Endodermal cell (in vitro differentiated cells): Measurements from ENCODE around the gene LYAR. TPM values are rescaled to one million over a fixed set of nuclear protein-coding genes. Genes with fewer than 3 reads are reported as not detected.

Source experiments
- DNase-seq: peaks from one replicate; pipeline ENCODE4 v3.0.0-alpha.2; 2017
- H3K27ac ChIP-seq: 2 replicates; pipeline ENCODE4 v1.5.1; 2013; ENCODE audit warnings: mild to moderate bottlenecking, low read depth, low read length, moderate library complexity
- H3K27me3 ChIP-seq: 2 replicates; pipeline ENCODE4 v1.6.1; 2013; ENCODE audit warnings: mild to moderate bottlenecking, low read length, moderate library complexity; ENCODE audit not compliant: insufficient read depth, control insufficient read depth, poor library complexity, severe bottlenecking
- H3K36me3 ChIP-seq: 2 replicates; pipeline ENCODE4 v1.7.0; 2013; ENCODE audit warnings: mild to moderate bottlenecking, low read length, moderate library complexity; ENCODE audit not compliant: control insufficient read depth, insufficient read depth
- H3K4me1 ChIP-seq: one replicate; pipeline ENCODE4 v1.7.0; 2013; ENCODE audit warnings: low read length; ENCODE audit not compliant: control insufficient read depth, insufficient read depth
- H3K4me3 ChIP-seq: 2 replicates; pipeline ENCODE4 v1.5.1; 2013; ENCODE audit warnings: mild to moderate bottlenecking, low read length, moderate library complexity
- H3K9ac ChIP-seq: 2 replicates; pipeline ENCODE4 v1.6.1; 2013; ENCODE audit warnings: mild to moderate bottlenecking, low read length, moderate library complexity; ENCODE audit not compliant: poor library complexity, severe bottlenecking; ENCODE audit errors: extremely low read depth
- H3K9me3 ChIP-seq: 2 replicates; pipeline ENCODE4 v1.6.1; 2013; ENCODE audit warnings: mild to moderate bottlenecking, low read length, moderate library complexity; ENCODE audit not compliant: control insufficient read depth
- H3K27ac Mint-ChIP-seq: 2 replicates; pipeline ENCODE4 v1.8.0; 2020; ENCODE audit warnings: mixed read lengths
- H3K27me3 Mint-ChIP-seq: 2 replicates; pipeline ENCODE4 v1.8.0; 2021; ENCODE audit warnings: mild to moderate bottlenecking, mixed read lengths; ENCODE audit not compliant: insufficient read depth
- H3K36me3 Mint-ChIP-seq: 2 replicates; pipeline ENCODE4 v1.8.0; 2020; ENCODE audit warnings: low read depth, mixed read lengths
- H3K4me1 Mint-ChIP-seq: 2 replicates; pipeline ENCODE4 v1.8.0; 2020; ENCODE audit warnings: mixed read lengths
- H3K4me3 Mint-ChIP-seq: 2 replicates; pipeline ENCODE4 v1.8.0; 2020; ENCODE audit warnings: mild to moderate bottlenecking, moderate library complexity, mixed read lengths
- H3K9me3 Mint-ChIP-seq: 2 replicates; pipeline ENCODE4 v1.8.0; 2020; ENCODE audit warnings: mild to moderate bottlenecking, mixed read lengths
- WGBS, 2 experiments: methylation state at CpG; one replicate each; pipeline versions ENCODE4 v1.1.5 to v1.1.7; 2013; ENCODE audit warnings: missing lambda C conversion rate in 2 of 2, mixed read lengths in 1 of 2; ENCODE audit not compliant: insufficient coverage in 1 of 2, insufficient read length in 1 of 2; 5-methylcytosine and 5-hydroxymethylcytosine counted together
- total RNA-seq, 2 donors: library from RNA; stranded (reverse); fragmentation: NEBNext Ultra II Directional in 1 of 2; extraction: Animal tissue kit (Norgen Biotek cat#: 25700) in 1 of 2; gene quantifications; 2 replicates in 1 of 2; 3 replicates in 1 of 2; pipeline ENCODE4 v1.2.1, GENCODE V29; 2021
- TF ChIP-seq, protein P1 (sequence below): fragments of 200-600 bp; sonication (generic); conservative IDR thresholded peaks from 2 replicates; pipeline ENCODE4 v1.5.0; 2021; ENCODE audit warnings: antibody characterized with exemption, mild to moderate bottlenecking

LYAR gene
- total RNA-seq, 2 donors from 2014 or later, result 23.7 to 26.3 TPM

DNA sequence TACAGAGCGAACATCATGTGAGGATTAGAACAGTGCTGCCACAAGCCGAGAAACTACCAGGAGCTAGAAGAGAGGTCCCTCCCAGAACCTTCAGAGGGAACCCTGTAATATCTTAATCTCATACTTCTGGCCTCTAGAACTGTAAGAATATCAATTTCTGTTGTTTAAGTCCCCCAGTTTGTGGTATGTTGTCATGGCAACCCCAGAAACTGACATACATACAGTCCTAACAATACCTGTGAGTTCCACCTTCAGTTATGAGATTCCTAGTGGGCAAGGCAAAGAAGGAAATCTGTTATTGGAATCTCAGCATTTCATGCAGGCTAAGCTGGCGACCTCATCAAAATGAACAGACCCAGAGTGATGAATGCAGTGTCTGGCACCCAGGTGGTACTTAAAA, 42.6 kb upstream of the LYAR start:
- Histone ChIP-seq H3K9me3 (no peaks in the 10 kb centered on the region), H3K4me1 (no peaks in the 10 kb centered on the region), H3K9ac (no peak overlapping the region), H3K36me3 (no peaks in the 10 kb centered on the region), H3K27me3 (no peaks in the 10 kb centered on the region), H3K27ac (no peak overlapping the region), H3K4me3 (no peak overlapping the region)
- Mint-ChIP-seq H3K27ac (no peak overlapping the region), H3K4me3 (no peak overlapping the region), H3K27me3 (peaks cover 14% of the 10 kb centered on the region), H3K36me3 (no peaks in the 10 kb centered on the region), H3K4me1 (no peaks in the 10 kb centered on the region), H3K9me3 (peaks cover 4% of the 10 kb centered on the region)
- TF ChIP-seq, protein P1, sequence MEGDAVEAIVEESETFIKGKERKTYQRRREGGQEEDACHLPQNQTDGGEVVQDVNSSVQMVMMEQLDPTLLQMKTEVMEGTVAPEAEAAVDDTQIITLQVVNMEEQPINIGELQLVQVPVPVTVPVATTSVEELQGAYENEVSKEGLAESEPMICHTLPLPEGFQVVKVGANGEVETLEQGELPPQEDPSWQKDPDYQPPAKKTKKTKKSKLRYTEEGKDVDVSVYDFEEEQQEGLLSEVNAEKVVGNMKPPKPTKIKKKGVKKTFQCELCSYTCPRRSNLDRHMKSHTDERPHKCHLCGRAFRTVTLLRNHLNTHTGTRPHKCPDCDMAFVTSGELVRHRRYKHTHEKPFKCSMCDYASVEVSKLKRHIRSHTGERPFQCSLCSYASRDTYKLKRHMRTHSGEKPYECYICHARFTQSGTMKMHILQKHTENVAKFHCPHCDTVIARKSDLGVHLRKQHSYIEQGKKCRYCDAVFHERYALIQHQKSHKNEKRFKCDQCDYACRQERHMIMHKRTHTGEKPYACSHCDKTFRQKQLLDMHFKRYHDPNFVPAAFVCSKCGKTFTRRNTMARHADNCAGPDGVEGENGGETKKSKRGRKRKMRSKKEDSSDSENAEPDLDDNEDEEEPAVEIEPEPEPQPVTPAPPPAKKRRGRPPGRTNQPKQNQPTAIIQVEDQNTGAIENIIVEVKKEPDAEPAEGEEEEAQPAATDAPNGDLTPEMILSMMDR, result no peak
- WGBS, 2 experiments, result 60 to 85% methylated on average over 1 to 3 of the region's 3 CpGs
- no peak for DNase-seq

DNA sequence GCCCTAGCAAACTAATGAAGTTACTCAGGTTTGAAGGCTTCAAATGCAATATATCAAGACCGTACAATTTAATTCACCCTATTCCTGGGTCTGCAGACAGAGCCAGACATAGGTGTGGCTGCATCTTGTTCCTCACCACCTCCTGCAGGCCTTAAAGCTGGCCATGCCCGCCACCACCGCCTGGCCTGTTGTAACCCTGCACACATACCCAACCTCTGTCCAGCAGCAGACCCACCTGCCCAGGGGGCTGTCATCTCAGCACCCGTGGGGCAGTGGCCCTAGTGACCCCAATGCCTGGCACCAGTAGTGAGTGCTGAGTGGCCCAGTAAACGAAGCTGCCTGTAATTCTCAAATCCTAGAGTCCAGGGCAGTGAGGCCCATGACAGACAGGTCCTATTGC, 40.8 kb upstream of the LYAR start:
- Mint-ChIP-seq H3K36me3 (no peaks in the 10 kb centered on the region), H3K27me3 (peaks cover 11% of the 10 kb centered on the region), H3K27ac (no peak overlapping the region), H3K4me1 (peaks cover 2% of the 10 kb centered on the region), H3K9me3 (peaks cover 6% of the 10 kb centered on the region), H3K4me3 (no peak overlapping the region)
- Histone ChIP-seq H3K9ac (no peak overlapping the region), H3K36me3 (no peaks in the 10 kb centered on the region), H3K27me3 (no peaks in the 10 kb centered on the region), H3K4me3 (no peak overlapping the region), H3K27ac (no peak overlapping the region), H3K9me3 (no peaks in the 10 kb centered on the region), H3K4me1 (no peaks in the 10 kb centered on the region)
- 91 to 100% methylated on average over 2 to 5 of the region's 5 CpGs for WGBS, 2 experiments
- TF ChIP-seq, protein P1, result no peak
- DNase-seq, result no peak

DNA sequence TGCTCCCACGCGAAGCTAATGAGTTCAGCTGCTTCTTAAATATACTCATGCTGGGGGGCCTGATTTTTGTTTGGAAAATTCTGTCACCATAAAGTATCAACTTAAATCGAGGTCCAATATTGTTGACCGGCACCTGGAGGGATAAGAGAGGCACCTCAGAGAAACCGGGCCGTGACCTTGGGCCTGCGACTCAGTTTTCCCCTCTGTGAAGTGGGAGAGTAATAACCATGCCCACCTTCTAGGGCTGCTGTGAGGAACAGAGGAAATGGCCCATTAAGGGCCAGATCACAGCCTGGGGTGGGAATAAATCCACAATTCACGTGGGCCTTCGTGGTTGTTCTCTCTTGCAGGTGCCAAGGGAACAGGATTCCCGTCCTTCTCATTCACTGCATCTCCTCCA, 39.5 kb upstream of the LYAR start:
- Histone ChIP-seq H3K9ac (no peak overlapping the region), H3K4me3 (no peak overlapping the region), H3K9me3 (no peaks in the 10 kb centered on the region), H3K36me3 (no peaks in the 10 kb centered on the region), H3K4me1 (no peaks in the 10 kb centered on the region), H3K27me3 (no peaks in the 10 kb centered on the region), H3K27ac (no peak overlapping the region)
- Mint-ChIP-seq H3K27ac (no peak overlapping the region), H3K9me3 (peaks cover 6% of the 10 kb centered on the region), H3K4me1 (peaks cover 3% of the 10 kb centered on the region), H3K4me3 (no peak overlapping the region), H3K27me3 (peaks cover 4% of the 10 kb centered on the region), H3K36me3 (no peaks in the 10 kb centered on the region)
- TF ChIP-seq, protein P1, result no peak
- DNase-seq, result peak; percentile 8
- WGBS, 2 experiments, result 90 to 92% methylated on average over 6 to 10 of the region's 10 CpGs
